ENCODE results near the gene TCP1.
"Not testable (repeated sequence)": the region's sequence is repeated elsewhere in the genome, so short reads cannot be mapped to it uniquely, and the experiment has no call there.

Gene TCP1

DNA sequence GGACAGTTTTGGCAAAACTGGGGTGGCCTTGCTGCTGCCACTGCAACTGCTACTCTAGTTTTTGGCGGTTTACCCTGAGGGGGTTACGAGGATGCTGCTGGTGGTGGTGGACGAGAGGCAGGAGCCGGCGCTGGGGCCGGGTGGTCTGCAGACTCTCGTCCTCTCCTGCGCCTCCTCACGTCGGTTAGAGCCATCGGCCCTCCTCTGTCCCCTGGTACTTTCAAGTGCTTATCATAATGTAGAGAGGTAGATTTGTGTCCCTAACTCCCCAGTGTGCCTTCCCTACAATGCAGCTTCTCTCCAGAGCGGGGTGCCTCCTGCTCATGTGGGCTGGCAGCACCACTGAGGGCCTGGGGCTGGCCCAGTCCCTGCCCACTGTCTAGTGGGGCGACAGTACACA is 36.6 kb upstream of the TCP1 start:
- TF ChIP-seq RARB (CRISPR knock-in tag; IDR thresholded peaks at IDR 0.05): no peak
- ATAC-seq: no peak

DNA sequence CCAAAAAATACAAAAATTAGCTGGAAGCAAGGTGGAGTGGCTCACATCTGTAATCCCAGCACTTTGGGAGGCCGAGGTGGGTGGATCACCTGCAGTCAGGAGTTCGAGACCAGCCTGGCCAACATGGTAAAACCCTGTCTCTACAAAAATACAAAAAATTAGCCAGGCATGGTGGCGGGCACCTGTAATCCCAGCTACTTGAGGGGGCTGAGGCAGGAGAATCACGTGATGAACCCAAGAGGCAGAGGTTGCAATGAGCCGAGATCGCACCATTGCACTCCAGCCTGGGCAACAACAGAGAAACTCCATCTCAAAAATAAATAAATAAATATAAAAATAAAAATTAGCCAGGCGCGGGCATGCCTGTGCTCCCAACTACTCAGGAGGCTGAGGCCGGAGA is 35.3 kb upstream of the TCP1 start:
- ATAC-seq: not testable (repeated sequence)

DNA sequence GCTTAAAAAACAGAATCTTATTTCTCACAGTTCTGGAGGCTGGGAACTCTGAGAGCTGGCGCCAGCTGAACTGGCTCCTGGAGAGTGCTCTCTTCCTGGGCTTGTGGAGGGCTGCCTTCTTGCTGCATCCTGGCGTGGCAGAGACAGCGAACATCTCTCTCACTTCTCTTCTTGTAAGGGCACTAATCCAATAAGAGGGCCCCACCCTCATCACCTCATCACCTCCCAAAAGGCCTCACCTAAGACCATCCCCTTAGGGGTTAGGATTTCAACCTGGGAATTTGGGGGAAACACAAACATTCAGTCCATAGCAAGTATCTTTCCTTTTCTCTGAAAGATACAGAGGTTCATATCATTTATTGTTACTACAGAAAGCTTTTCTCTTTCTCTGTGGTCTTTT is 34.6 kb upstream of the TCP1 start:
- TF ChIP-seq ZNF70 (CRISPR knock-in tag; IDR thresholded peaks at IDR 0.05) (no peak), ISL1 (CRISPR knock-in tag; IDR thresholded peaks at IDR 0.05) (no peak), ZFP3 (CRISPR knock-in tag; IDR thresholded peaks at IDR 0.05) (no peak), ESRRG (CRISPR knock-in tag; IDR thresholded peaks at IDR 0.05) (no peak), ZNF565 (CRISPR knock-in tag; conservative IDR thresholded peaks at IDR 0.05; ENCODE audit: low read depth) (no peak), ZC3H10 (CRISPR knock-in tag; IDR thresholded peaks at IDR 0.05) (no peak)
- TF ChIP-seq, protein P1, sequence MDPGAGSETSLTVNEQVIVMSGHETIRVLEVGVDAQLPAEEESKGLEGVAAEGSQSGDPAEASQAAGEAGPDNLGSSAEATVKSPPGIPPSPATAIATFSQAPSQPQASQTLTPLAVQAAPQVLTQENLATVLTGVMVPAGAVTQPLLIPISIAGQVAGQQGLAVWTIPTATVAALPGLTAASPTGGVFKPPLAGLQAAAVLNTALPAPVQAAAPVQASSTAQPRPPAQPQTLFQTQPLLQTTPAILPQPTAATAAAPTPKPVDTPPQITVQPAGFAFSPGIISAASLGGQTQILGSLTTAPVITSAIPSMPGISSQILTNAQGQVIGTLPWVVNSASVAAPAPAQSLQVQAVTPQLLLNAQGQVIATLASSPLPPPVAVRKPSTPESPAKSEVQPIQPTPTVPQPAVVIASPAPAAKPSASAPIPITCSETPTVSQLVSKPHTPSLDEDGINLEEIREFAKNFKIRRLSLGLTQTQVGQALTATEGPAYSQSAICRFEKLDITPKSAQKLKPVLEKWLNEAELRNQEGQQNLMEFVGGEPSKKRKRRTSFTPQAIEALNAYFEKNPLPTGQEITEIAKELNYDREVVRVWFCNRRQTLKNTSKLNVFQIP (CRISPR knock-in tag; IDR thresholded peaks at IDR 0.05; ENCODE audit: borderline replicate concordance, low read depth): no peak
- no peak for ATAC-seq

DNA sequence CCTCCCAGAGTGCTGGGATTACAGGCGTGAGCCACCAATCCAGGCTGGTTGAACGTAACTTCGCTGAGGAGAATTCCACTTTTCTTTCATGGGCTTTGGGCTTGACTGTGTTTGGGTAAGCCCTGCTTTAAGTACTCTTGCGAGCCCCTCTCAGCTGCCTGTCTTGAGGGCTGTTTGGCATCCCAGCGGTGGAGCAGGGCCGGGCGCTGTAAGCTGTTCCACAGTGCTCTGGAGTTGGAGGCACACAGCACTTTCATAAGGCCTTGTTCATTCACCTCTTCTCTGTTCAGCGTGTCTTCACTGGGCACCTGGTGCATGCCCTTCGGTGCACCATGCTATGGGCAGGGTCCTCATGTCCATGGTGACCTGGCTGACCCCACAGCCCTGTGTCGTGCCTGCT is 32.3 kb upstream of the TCP1 start:
- no peak for TF ChIP-seq CSDC2 (CRISPR knock-in tag; IDR thresholded peaks at IDR 0.05)
- no peak for TF ChIP-seq GLIS3 (CRISPR knock-in tag; IDR thresholded peaks at IDR 0.05)
- no peak for TF ChIP-seq ESRRG (CRISPR knock-in tag; IDR thresholded peaks at IDR 0.05)
- no peak for TF ChIP-seq BACH2 (CRISPR knock-in tag; IDR thresholded peaks at IDR 0.05; ENCODE audit: borderline replicate concordance)
- TF ChIP-seq PPARA (CRISPR knock-in tag; IDR thresholded peaks at IDR 0.05; ENCODE audit: borderline replicate concordance): no peak
- TF ChIP-seq TOX (CRISPR knock-in tag; IDR thresholded peaks at IDR 0.05; ENCODE audit: borderline replicate concordance): no peak
- no peak for ATAC-seq

DNA sequence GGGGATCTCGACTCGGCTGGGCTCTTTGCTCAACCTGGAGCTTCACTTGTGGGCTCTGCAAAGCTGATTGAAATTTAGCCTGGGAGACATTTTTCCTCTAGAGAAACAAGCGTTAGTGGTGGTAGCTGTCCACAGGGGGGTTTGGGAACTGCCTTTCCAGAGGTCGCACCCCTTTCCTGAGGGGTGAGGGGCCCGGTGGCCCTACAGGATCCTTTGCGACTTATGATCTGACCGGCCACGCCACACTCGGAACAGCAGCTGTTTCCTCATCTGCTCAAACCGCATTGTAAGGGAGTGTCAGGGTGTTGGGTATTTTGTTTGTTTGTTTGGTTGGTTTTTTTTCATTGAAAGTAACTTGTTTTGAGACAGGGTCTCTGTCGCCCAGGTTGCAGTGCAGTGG is 31.7 kb upstream of the TCP1 start:
- TF ChIP-seq, protein P2, sequence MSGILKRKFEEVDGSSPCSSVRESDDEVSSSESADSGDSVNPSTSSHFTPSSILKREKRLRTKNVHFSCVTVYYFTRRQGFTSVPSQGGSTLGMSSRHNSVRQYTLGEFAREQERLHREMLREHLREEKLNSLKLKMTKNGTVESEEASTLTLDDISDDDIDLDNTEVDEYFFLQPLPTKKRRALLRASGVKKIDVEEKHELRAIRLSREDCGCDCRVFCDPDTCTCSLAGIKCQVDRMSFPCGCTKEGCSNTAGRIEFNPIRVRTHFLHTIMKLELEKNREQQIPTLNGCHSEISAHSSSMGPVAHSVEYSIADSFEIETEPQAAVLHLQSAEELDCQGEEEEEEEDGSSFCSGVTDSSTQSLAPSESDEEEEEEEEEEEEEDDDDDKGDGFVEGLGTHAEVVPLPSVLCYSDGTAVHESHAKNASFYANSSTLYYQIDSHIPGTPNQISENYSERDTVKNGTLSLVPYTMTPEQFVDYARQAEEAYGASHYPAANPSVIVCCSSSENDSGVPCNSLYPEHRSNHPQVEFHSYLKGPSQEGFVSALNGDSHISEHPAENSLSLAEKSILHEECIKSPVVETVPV (CRISPR knock-in tag; IDR thresholded peaks at IDR 0.05): no peak
- TF ChIP-seq ESRRG (CRISPR knock-in tag; IDR thresholded peaks at IDR 0.05) (no peak), ZNF8 (CRISPR knock-in tag; IDR thresholded peaks at IDR 0.05) (no peak), ZFP30 (CRISPR knock-in tag; IDR thresholded peaks at IDR 0.05) (no peak), ISL1 (CRISPR knock-in tag; IDR thresholded peaks at IDR 0.05) (no peak), ZFP3 (CRISPR knock-in tag; IDR thresholded peaks at IDR 0.05) (no peak), ZC3H10 (CRISPR knock-in tag; IDR thresholded peaks at IDR 0.05) (no peak), ZNF70 (CRISPR knock-in tag; IDR thresholded peaks at IDR 0.05) (no peak)
- TF ChIP-seq, protein P3, sequence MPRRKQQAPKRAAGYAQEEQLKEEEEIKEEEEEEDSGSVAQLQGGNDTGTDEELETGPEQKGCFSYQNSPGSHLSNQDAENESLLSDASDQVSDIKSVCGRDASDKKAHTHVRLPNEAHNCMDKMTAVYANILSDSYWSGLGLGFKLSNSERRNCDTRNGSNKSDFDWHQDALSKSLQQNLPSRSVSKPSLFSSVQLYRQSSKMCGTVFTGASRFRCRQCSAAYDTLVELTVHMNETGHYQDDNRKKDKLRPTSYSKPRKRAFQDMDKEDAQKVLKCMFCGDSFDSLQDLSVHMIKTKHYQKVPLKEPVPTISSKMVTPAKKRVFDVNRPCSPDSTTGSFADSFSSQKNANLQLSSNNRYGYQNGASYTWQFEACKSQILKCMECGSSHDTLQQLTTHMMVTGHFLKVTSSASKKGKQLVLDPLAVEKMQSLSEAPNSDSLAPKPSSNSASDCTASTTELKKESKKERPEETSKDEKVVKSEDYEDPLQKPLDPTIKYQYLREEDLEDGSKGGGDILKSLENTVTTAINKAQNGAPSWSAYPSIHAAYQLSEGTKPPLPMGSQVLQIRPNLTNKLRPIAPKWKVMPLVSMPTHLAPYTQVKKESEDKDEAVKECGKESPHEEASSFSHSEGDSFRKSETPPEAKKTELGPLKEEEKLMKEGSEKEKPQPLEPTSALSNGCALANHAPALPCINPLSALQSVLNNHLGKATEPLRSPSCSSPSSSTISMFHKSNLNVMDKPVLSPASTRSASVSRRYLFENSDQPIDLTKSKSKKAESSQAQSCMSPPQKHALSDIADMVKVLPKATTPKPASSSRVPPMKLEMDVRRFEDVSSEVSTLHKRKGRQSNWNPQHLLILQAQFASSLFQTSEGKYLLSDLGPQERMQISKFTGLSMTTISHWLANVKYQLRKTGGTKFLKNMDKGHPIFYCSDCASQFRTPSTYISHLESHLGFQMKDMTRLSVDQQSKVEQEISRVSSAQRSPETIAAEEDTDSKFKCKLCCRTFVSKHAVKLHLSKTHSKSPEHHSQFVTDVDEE (CRISPR knock-in tag; IDR thresholded peaks at IDR 0.05): no peak
- TF ChIP-seq, protein P1 (CRISPR knock-in tag; IDR thresholded peaks at IDR 0.05; ENCODE audit: borderline replicate concordance, low read depth): no peak
- TF ChIP-seq, protein P4, sequence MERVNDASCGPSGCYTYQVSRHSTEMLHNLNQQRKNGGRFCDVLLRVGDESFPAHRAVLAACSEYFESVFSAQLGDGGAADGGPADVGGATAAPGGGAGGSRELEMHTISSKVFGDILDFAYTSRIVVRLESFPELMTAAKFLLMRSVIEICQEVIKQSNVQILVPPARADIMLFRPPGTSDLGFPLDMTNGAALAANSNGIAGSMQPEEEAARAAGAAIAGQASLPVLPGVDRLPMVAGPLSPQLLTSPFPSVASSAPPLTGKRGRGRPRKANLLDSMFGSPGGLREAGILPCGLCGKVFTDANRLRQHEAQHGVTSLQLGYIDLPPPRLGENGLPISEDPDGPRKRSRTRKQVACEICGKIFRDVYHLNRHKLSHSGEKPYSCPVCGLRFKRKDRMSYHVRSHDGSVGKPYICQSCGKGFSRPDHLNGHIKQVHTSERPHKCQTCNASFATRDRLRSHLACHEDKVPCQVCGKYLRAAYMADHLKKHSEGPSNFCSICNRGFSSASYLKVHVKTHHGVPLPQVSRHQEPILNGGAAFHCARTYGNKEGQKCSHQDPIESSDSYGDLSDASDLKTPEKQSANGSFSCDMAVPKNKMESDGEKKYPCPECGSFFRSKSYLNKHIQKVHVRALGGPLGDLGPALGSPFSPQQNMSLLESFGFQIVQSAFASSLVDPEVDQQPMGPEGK (CRISPR knock-in tag; IDR thresholded peaks at IDR 0.05; ENCODE audit: borderline replicate concordance): no peak
- no peak for ATAC-seq
